GM18505 (cell line): ENCODE measurements around the gene CAPG.
"Not testable (repeated sequence)": the region's sequence is repeated elsewhere in the genome, so short reads cannot be mapped to it uniquely, and the experiment has no call there.

Source experiments
- ATAC-seq: cut with Tn5 transposase; IDR thresholded peaks from one replicate; pipeline ENCODE4 v1.9.1; 2021; ENCODE audit not compliant: unreplicated experiment
- POLR2A ChIP-seq: IDR thresholded peaks from 4 replicates; pipeline ENCODE4 v1.6.1; 2011; ENCODE audit warnings: borderline replicate concordance; ENCODE audit not compliant: insufficient read depth, insufficient read length; ENCODE audit errors: extremely low read depth

CAPG gene

GRCh38 chr2:85367180-85367579, 43.0 kb downstream of the CAPG start:
- no peak for TF ChIP-seq POLR2A
- ATAC-seq, result no peak

DNA sequence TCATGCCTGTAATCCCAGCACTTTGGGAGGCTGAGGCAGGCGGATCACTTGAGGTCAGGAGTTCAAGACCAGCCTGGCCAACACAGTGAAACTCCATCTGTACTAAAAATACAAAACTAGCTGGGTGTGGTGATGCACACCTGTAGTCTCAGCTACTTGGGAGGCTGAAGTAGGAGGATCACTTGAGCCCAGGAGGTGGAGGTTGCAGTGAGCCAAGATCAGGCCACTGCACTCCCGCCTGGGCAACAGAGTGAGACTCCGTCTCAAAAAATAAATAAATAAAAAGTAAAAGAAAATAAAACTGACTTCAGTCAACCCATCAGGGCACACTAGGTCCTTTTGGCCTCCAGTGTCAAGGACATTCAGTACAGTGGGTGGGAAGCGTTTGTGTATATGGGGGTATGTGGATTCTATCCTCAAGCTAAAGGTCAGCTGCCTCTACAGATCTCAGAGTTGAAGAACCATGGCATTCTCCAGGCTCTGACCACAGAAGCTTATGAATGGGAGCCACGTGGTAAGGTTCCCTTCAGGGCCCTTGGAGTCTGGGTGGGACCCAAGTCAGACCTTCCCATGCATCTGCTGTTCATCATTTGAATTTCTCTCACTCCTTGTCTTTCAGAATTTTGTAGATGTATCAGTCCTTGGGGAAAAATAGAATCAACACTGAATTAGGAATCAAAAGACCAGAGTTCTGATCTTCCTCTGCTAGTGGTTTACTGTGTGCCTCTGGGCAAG, 47.3 kb downstream of the CAPG start:
- not testable (repeated sequence) for ATAC-seq

- ATAC-seq, result no peak
These were observed 52.4 kb downstream of the CAPG start for GRCh38 chr2:85357736-85358135.

DNA sequence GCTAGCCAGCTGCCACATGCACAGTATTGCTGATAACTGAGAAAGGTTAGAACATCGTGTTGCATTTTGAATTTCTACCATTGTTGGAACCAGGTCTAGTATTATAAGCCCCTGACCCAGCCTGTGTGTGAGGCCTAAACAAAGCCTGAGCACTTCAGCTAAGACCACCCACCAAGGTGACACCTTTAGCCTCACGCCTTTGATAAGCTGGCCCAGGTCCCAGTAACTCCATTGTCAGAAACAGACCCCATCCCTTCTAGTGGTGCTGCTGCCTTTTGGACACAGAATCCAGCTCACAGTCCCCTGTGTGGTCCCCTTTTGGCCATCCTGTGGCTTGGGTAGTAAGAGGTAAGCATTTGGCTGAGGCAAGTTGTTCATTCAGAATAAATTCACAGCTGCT, 54.0 kb downstream of the CAPG start:
- no peak for ATAC-seq
- no peak for TF ChIP-seq POLR2A

More at GRCh38 chr2:85357736-85358135, 52.4 kb downstream of the CAPG start:
- TF ChIP-seq POLR2A, result no peak

DNA sequence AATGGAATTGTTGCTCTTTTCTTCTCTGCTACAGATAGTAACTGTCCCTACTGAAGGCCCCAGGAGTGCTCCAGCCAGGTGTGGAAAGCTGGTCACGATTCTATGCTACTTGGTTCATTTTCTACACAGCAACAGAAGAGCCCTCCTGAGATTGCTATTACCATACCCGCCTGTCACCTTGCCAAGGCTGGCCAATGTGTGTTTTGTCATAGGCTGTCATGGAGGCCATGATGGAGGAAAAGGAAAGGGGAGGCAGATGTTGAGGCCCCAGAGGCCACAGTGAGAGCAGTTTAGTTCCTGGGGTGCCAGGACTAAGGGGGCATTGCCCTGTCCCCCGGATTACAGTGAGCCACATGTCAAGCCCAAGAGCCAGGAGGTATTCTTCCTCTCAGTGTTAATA, 54.6 kb downstream of the CAPG start:
- no peak for ATAC-seq
- no peak for TF ChIP-seq POLR2A

DNA sequence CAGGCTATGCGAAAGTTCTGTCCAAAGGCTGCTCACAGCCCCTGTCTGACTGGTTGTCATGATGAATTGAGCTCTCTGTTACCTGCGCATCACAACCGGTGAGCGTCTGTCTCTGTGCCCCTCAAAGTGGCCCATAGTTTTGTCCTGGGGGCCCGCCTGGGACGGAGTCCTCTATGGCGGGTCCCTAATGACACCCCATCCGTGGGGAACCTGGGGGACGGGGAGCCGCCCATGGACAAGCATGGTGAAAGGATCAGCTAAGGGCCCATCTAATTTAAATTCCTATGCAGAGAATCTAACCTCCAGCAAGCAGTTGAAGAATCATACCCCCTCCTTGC, 55.1 kb downstream of the CAPG start:
- no peak for TF ChIP-seq POLR2A
- peak; percentile 3 for ATAC-seq

- peak; percentile 99 for TF ChIP-seq POLR2A
- ATAC-seq, result peak; percentile 96
These were observed 55.7 kb downstream of the CAPG start, which contains the start of the genes ELMOD3 and RETSAT for GRCh38 chr2:85354286-85355072. Gene ELMOD3 (plus strand): TSS chr2:85354769. CDS start chr2:85357199, 2,430 bp downstream. Gene RETSAT (minus strand): TSS chr2:85354528. CDS start chr2:85354507, 21 bp downstream.

- TF ChIP-seq POLR2A, result no peak
- ATAC-seq, result peak; percentile 12
These were observed 56.3 kb downstream of the CAPG start for GRCh38 chr2:85353876-85354285.

GRCh38 chr2:85347599-85347998, 62.6 kb downstream of the CAPG start:
- ATAC-seq, result no peak
- TF ChIP-seq POLR2A, result no peak
